Activated CD4-positive, alpha-beta T cell treated with anti-CD3 and anti-CD28 coated beads, Interleukin-2, Interleukin-6, amounts not matched to agents 100 ng/mL and 50 ng/mL, durations not matched to agents 16 hours and 8 hours (primary cell): ENCODE data around the gene GPSM1.

Experiments used
- DNase-seq: peaks from one replicate; pipeline ENCODE4 v3.0.0-alpha.2; 2020

The GPSM1 gene

DNA sequence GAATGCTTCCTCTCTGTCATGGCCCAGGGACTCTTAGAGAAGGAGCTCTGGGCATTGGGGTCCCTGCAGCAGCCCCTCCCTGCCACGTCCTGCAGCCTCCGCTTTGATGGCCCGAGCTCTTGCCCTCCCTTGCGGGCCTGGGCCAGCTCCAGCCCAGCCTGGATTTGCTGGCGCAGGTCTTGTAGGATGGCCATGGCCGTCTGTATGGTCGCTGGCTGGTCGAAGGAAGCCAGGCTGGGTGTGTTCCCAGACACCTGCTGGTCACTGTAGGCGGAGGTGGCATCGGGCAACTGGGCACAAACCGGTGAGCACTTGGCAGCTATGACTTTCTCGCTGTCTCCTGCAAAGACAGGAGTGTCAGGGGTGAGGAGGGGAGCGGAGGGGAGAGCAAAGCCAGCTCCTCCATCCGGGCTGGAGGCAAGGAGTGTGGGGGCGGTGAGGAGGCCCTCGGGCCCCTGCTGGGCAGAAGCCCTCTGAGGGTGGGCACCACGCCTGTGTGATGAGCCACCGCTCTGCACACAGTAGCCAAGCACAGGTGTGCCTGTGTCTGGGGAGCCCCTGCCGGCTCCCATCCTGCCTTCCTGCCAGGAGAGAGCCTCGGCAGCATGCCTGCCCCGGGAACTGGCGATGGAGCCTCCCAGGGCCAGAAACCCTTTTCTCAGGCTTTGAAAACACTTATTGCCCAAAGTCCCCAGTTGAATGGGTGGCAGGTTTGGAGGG is 35.9 kb upstream of the GPSM1 start:
- DNase-seq: no peak

DNA sequence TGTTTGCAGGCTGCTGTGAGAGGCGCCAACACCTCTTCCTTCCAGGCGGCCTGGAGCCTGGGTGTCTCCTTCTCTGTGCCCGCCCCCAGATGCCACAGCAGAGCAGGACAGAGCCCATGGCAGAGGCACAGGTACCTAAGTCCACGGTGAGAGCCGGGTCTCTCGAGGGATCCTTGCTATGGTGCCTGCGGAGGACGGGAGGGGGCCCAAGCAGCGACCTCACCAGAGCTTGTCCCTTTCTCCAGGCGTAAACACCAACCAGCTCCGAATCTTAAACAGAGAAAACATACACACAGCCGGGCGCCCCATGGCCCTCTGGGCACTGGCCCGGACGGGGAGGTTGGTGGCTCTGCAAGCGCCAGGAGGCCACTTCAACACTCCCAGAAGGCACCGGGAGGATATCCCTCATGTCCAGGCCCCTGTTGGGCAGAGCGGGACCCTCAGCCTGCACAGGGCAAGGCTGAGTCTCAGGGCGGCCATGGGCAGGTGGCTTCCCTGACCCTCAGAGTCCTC is 35.3 kb upstream of the GPSM1 start:
- no peak for DNase-seq

DNA sequence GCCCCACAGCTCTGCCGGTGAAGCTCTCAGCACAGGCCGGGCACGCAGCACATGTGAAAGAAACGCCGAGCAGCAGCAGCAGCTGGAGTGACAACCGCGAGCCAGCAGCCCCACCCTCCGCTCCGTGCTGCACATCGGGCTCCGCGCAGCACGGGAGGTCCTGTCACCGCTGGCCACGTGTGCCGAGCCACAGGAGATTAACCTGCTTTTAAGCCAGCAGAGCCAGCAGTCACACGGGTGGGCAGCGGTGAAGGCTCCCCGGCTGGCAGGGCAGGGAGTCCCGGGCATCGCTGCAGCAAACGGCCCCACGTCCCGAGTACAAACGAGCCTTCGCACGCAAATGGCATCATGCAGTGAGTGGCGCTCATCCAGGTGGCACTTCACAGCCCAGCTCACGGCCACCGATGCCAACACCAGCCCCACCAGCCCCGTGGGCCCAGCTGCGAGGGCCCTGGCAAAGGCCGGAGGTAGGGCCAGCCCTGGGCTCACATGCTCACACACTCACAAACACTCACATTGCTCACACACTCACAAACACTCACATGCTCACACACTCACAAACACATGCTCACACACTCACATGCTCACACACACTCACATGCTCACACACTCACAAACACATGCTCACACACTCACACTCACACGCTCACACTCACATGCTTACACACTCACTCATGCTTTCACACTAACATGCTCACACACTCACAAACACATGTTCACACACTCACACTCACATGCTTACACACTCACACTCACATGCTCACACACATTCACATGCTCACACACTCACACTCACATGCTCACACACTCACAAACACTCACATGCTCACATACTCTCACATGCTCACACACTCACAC is 34.5 kb upstream of the GPSM1 start:
- no peak for DNase-seq

DNA sequence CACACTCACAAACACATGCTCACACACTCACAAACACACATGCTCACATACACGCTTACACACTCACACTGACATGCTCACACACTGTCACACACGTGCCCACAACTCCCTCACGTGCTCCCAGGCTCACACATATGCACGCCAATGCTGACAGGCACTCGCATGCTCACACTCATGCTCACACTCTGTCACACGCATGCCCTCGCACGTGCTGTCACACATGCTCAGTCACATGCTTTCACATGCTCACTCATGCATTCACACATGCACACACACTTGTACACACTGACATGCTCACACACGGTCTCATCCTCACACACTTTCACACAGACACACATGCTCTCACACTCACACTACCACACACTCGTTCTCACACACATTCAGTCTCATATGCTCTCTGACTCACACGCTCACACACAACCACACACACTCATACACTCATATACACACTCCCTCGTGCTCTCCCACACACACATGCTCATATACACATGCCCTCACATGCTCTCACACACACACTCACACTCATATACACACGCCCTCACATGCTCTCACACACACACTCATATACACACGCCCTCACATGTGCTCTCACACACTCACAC is 33.8 kb upstream of the GPSM1 start:
- no peak for DNase-seq

DNA sequence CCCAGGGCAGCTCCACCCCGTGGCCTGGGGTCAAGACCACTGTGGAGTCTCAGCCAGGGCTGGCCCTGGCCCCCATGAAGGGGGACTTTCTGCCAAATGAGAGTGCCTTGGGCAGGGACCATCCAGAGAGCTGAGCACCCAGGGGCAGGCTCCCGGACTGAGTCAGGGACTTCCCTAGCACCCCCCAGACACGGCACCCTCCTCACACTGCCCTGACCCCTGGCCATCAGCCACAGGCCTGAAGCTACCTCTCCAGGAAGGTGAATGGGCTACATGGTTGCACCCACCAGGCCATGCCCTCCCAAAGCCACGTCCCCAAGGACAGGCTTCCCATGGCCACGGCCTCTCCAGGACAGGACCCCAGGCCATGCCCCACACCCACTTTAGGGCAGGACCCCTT is 32.9 kb upstream of the GPSM1 start:
- DNase-seq: no peak

DNA sequence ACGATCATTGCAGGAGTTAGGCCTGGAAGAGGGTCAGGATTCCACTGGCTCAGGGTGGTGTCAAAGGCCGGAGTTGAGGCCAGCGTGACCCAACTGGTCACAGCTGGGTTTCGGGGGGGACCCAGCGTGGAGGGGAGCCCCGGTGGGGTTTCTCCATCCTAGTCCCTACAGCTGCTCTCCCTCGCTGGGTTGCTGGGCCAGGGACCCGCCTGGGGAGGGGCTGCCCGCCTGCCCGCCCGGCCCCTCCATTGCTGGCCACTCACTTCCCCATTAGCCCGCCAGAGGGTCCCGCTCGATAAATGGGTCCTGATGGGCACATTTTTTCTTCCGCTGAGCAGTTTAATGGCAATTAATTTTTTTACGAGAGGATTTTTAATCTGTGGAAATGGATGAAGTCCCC is 32.3 kb upstream of the GPSM1 start:
- no peak for DNase-seq

DNA sequence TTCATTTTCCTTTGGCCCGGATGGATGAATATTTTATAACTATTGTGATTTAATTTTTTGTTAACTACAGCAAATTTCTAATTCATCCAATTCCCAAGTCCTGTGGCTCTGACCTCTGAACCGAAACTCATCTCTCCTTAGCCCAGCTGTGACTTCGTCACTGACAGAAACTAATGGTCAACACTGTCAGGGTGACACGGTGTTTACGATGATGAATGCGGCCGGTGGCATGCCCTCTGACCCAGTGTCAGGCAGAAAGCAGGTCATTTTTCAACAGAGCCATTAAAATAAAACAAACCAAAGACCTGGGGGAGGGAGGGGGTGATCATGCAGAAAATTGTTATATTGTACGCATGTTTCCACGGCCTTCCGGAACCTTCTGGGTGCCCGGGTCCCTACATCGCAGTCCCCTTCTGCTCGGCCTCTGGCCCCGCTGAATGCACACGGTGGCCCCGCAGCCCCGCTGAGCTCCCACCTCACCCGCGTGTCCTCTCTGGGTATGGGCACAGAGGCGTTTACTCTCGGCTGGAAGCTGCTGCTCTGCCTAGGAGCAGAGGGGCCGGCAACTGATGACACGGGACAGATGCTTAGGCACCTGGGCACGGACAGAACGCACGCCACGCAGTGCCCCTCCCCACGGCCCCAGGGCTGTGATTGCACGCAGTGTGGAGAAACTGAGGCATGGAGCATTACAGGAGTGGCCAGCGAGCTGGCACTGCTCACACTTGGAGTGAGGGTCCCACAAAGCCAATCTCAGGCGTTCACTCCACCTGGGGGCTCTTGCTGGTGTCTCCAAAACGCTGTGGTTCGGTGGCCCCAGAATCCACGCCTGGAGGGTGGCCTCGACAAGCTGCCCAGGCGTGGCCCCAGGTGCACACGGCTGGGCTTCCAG is 31.6 kb upstream of the GPSM1 start:
- DNase-seq: no peak

DNA sequence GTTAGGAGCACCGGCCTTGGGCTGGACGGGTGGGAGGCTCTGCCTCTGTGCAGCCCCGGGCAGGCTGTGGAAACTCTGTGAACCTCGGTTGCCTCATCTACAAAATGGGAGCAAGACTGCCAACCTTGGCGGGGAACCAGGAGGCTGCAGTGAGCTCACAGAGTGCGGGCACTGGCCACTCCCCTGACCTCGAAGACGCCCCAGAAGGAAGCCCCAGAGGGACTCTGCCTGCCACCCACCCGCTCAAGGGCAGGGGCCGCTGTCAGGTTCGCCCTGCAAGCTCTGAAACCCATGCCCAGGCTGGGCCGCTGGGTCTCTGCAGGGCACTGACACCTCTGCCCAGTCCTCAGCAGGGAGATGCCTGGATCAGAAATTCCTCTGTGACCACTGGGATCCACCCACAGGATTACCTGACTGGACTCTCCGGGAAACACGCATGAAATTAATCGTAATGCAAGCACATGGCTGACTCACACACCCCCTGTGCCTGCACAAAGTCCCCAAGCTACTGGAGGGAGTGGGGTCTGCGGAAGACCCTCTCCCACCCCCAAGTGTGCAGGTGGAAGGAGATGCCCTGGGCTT is 30.8 kb upstream of the GPSM1 start:
- no peak for DNase-seq

DNA sequence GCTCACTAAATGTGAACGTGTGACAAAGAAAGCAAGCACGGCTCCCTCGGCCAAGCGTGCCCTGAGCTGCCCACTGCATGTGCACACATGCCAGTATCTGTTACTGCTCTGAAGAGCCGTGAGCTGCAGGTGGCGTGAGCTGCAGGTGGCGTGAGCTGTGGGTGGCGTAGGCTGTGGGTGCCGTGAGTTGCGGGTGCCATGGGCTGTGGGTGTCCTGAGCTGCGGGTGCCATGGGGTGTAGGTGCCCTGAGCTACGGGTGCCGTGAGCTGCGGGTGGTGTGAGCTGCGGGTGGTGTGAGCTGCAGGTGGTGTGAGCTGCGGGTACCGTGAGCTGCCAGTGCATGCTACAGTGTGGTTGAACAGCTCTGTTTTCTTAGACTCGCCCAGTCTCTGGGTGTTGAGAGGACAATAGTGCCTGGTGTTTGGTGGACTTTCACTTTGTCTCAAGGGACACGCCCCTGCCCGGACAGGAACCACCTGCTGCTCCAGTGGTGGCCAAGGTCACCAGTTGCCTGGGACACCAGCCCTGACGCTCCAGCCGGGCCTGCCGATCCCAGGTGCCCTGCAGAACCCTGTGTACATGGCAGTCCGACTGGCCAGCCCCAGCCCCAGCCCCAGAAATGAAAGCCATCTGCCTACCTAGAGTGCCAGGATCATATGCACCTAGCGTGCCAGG is 30.2 kb upstream of the GPSM1 start:
- DNase-seq: no peak

DNA sequence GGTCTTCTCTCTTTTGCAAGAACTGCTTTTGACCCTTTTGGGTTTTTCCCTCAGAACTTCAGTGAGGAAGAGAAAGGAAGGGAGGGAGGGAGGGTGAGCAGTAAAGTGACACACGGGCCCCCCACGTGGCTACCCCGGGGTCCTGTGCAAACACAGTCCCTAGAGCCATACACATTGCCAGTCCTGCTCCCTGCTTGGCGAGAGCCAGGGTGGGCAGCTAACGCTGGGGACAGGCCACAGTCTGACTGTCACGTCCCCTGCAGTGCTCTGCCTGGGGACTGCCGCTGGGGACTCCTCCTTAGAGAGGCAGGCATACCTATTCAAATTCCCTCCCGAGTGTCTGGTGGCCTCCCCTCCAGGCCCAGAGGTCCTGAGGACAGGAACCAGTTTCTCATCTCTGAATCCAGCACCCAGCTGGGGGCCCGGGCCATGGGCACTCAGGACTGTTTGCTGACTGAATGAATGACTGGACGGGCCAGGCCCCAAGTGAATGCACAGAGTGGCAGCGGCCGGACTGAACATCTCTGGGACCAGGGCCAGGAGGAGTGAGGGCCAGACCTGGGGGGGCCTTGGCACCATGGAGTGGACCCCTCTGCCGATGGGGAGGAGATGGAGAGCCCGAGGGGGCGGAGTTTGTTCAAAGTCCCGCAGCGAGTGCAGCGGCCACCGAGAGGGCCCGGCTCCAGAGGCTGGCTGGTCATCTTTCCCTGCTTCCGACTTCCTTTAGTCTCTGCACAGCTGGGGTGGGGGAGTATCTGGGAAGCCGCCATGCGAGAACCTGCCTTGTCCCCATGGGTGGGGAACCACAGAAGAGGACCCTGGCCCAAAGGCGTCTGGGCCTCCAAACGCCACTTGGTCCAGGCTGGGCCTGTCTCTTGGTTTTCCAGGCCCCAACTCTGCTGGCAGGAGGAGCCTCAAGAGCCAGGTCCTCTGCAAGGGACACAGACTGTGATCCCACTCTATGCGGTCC is 29.3 kb upstream of the GPSM1 start:
- no peak for DNase-seq

DNA sequence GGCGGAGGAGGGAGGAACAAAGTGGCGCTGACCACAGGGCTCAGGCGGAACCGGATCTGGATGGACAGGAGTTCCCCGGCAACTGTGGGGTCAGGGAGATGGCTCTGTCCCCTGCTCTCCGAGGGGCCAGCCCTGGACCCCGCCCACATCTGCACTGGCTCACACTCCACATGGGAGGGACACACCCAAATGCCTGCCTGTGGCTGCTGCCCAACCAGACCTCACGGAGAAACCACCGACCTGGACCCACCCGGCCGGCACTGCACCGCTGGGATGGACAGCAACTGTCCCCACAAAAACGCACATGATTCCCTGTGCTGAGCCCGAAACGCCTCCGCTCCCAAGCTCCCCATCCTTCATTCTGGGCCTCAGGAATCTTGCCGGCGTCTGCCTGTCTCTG is 28.2 kb upstream of the GPSM1 start:
- no peak for DNase-seq

DNA sequence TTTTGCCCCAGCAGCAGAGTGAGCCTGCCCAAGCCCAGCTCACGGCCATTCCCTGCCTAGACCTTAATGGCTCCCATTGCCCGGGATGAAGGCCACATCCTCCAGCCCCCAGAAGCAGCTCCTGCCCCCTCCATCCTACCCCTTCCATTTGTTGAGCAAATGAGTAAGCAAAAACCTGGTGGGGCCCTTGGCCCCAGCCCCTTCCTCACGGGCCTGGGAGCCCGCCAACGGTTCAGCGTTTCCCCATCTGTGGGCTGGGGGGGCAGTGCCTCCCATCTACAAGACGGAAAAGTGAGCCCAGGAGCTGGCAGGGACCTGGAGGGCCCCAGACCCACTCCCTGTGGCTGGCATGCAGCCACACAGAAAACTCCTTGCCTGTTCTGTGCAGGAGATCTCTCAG is 27.8 kb upstream of the GPSM1 start:
- DNase-seq: no peak

DNA sequence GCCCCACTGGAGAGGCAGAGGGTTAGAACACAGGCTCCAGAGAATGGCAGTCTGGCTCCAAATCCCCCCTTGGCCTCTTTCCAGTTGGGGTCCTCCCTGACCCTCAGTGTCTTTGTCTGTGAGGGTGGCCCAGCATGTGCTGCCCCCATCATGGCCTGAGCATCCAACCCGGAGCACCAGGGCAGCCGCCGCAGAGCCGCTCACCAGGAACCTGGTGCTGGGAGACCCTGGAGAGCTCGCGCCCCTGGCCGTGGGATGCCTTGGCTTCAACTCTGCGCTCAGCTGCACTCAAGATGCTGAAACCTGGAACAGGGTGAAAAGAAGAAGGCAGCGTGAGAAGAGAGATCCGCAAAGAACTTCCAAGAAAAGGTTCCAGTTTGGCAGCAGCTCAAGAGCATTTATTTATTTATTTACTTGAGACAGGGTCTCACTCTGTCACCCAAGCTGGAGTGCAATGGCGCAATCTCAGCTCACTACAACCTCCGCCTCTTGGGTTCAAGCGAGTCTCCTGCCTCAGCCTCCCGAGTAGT is 27.3 kb upstream of the GPSM1 start:
- DNase-seq: no peak

DNA sequence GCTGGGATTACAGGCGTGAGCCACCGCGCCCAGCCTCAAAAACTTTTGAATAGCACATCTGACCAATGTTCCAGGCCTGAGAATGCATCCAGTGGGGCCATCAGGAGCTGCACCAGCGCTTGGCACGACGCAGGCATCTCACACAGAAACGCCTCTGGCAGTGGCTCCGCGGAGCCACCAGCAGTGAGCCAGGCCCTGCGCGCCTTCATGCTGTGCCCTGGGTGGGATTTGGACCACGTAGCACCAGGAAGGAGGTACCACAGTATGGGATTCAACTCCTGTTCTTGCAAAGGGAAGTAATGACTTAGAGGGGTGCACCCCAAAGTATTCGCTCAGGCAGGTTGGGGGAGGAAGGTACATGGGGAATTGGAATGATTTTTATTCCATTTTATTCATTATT is 26.5 kb upstream of the GPSM1 start:
- DNase-seq: no peak

DNA sequence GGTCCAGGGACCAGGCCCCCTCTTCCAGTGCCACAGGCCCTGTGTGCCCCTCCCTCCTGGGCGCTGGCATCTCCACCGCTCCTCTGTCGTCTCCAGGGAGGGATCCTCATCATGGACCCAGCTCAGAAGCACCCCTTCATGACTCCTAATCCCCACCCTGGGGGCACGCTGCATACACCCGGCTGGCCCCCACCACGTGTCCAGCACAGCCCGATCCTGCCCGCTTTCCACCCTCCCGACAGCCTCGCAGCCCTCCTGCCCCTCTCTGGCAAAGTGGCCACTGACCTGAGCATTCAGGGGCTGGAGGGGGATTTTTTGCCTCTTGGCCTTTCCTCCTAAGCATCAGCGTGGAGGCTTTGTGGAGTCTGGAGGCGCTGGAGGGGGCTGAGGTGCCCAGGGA is 24.8 kb upstream of the GPSM1 start:
- no peak for DNase-seq

DNA sequence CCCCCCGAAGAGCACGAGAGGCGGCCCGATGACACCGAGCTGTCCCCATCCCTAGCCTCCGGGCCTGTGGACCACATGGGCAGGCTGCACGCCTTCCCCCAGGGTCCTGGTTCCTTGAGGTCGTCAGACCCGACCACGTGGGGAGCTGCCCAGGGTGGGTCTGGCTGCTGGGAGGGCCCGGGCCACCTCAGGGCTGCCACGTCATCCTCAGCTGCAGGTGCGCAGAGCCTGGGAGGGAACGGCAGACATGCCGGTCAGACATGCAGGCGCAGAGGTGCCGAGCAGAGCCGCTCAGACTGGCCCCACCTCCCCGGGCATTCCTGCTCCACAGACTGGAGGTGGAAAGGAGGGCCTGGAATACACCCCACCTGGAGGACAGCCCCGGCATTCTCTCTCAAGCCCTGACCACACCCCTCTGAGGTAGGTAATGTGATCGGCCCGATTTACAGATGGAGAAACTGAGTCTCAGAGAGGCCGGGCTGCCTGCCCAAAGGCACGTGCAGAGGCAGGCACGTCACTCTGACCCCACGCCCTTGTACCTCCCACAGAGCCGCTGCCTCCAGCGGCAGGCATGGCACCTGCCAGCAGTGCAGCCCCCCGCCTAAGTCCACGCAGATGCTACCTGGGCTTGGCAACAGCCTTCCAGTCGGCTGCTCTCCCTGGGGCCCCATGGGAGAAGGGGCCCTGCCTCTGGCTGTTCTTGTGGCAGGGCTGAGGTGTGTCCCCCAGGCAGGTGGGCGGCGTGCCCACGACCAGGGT is 24.1 kb upstream of the GPSM1 start:
- DNase-seq: no peak

DNA sequence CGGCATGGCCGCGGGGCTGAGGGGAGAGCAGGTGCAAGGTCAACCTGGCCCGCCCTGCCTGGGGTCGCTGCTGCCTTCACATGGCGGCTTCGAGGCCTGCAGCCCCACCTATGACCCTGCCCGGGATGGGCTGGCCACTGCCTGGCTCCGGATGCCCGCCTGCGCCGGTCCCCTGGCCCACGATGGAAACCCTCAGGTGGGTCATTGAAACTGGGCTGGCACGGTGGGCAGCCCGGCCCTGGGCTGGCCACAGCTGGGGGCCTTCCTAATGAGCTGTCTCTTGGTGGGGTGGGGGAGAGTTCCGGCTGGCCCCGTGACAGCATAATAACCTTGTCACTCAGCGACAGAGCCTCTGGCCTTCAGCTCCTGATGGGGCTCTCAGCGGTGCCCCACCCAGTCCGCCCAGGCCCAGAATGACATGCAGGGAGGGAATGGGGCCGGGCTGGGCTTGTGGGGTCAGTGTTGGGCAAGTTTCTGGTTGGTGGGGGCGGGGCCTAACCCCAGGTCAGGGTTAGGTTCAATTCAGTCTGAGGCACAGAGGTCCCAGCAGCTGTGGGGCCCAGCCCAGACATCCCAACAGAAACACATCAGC is 23.4 kb upstream of the GPSM1 start, which contains the start of gene CCDC187:
TSS of gene CCDC187 (minus strand) at position 270 of the 592 bp plus-strand sequence. CDS start at position 6, 264 bp downstream.
- no peak for DNase-seq

DNA sequence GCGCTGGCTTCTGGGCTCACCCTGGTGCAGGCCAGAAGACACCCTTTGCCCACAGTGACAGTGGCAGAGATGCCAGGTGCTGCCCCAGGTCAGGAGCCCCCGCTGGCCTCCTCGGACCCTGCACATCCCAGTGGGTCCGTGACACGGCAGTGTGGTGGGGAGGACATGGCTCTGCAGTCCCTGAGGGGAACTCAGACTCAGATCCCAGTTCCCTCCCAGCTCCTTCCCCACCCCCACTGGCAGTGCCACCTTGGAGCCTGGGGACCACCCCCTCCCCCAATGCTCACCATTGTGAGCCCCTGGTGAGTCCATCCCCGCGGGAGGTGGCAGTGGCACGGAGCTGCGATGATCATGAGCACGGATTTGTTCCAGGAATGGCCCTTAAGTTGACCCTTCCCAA is 22.9 kb upstream of the GPSM1 start:
- DNase-seq: no peak

DNA sequence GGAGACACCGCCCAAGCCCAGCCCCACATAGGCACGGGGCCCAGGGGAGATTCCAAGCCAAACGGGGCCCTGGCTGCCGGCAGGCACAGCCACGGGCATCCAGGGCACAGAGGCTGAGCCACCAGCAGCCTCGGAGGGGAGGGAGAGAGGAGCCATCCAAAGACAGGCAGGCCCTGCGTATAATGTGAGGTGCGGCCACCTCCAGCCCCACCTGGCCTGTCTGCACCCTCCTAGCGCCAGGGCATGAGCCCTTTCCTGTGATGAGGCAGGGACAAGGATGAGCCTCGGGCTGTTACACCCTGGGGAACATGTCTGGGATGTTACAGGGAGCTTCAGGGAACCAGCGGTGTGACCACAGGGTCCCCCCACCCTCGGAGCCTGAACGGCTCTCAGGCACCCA is 22.4 kb upstream of the GPSM1 start:
- no peak for DNase-seq
